Skeletal muscle tissue (tissue), 4 donors: ENCODE measurements around the gene OXCT1. TPM values are rescaled to one million over a fixed set of nuclear protein-coding genes. Genes with fewer than 3 reads are reported as not detected.
"Not testable (repeated sequence)": the region's sequence is repeated elsewhere in the genome, so short reads cannot be mapped to it uniquely, and the experiment has no call there.

ENCODE experiments used
- H3K27ac ChIP-seq: one replicate; pipeline ENCODE4 v1.7.0; 2013; ENCODE audit warnings: mild to moderate bottlenecking, low read depth, low read length, inconsistent platforms
- H3K27me3 ChIP-seq, 3 donors: one replicate each; pipeline ENCODE4 v1.7.0; 2013; ENCODE audit warnings: low read length in 3 of 3; ENCODE audit not compliant: control insufficient read depth in 3 of 3, insufficient read depth in 3 of 3
- H3K36me3 ChIP-seq, 3 donors: one replicate each; pipeline ENCODE4 v1.7.0; 2013; ENCODE audit warnings: low read length in 3 of 3; ENCODE audit not compliant: control insufficient read depth in 3 of 3, insufficient read depth in 3 of 3
- H3K4me1 ChIP-seq, 3 donors: one replicate each; pipeline ENCODE4 v1.7.0; 2013; ENCODE audit warnings: low read length in 3 of 3, mild to moderate bottlenecking in 3 of 3; ENCODE audit not compliant: control insufficient read depth in 3 of 3, insufficient read depth in 3 of 3
- H3K4me3 ChIP-seq, 3 donors: one replicate each; pipeline ENCODE4 v1.7.0; 2013; ENCODE audit warnings: low read length in 3 of 3
- H3K9ac ChIP-seq, 3 donors: one replicate each; pipeline ENCODE4 v1.7.0; 2013; ENCODE audit warnings: low read length in 3 of 3, mild to moderate bottlenecking in 3 of 3, moderate library complexity in 2 of 3, low read depth in 1 of 3
- H3K9me3 ChIP-seq, 3 donors: one replicate each; pipeline ENCODE4 v1.7.0; 2013; ENCODE audit warnings: low read length in 3 of 3; ENCODE audit not compliant: control insufficient read depth in 3 of 3
- total RNA-seq: library from RNA; depleted of rRNA; stranded (reverse); fragments of >200 nt; gene quantifications from one replicate; pipeline ENCODE4 v1.2.3, GENCODE V29; 2014
- donor health status: Osteomylitis.

The OXCT1 gene
- total RNA-seq, 1 donor from 2014 or later, result 12.5 TPM

DNA sequence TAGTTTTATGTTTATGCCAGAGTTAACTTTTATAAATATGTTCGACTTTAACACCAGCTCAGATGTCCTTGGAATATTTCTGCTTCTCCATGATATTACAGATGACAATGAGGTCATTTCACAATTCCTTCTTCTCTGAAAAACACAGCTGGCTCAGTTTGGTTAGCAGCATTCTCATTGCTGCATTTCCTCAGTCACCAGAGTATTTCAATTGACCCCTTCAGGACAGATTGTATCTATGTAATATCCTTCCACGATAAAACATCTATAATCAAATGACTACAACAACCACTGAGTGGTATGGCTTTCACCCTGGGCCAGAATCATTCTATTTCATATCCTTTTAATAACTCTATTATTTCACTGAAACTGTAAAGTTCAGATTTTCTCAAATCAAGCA lies 148.7 kb downstream of the OXCT1 start:
- Histone ChIP-seq H3K9me3 (no peaks in the 10 kb centered on the region), H3K27ac (no peak overlapping the region), H3K4me3 (no peak overlapping the region)

DNA sequence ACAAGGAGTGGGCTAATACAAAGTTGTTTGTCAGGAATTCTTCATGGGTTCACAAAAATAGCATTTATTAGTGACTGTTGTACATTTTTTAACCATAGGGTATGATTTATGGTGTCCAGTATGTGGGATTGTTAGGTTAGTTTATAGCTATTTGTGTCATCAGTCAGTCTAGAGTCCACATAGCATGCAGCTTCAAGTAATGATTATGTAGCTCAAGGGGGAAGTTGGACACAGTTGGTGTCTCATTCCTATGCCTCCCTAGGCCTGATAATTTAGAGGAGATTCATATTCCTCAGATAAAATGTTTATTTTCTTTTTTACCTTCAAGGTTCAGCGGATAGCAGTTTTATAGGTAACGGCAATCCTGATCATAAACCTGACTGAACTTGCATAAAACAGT lies 153.8 kb downstream of the OXCT1 start:
- Histone ChIP-seq H3K36me3 (no peaks in the 10 kb centered on the region), H3K4me3 (no peak overlapping the region), H3K9ac (no peak overlapping the region), H3K4me1 (no peaks in the 10 kb centered on the region), H3K27me3 (no peaks in the 10 kb centered on the region), H3K9me3 (no peaks in the 10 kb centered on the region), H3K27ac (no peak overlapping the region)

More for the DNA sequence above, 148.7 kb downstream of the OXCT1 start:
- H3K27me3 ChIP-seq, result no peaks in the 10 kb centered on the region
- no peak overlapping the region for H3K9ac ChIP-seq
- H3K36me3 ChIP-seq, result no peaks in the 10 kb centered on the region
- H3K4me1 ChIP-seq, result no peaks in the 10 kb centered on the region

DNA sequence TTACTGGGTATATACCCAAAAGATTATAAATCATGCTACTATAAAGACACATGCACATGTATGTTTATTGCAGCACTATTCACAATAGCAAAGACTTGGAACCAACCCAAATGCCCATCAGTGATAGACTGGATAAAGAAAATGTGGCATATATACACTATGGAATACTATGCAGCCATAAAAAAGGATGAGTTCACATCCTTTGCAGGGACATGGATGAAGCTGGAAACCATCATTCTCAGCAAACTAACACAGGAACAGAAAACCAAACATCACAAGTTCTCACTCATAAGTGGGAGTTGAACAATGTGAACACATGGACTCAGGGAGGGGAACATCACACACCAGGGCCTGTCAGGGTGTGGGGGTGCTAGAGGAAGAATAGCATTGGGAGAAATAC lies 155.8 kb downstream of the OXCT1 start:
- H3K4me1 ChIP-seq, H3K27ac ChIP-seq, H3K36me3 ChIP-seq, H3K27me3 ChIP-seq, H3K9ac ChIP-seq, H3K4me3 ChIP-seq, H3K9me3 ChIP-seq: not testable (repeated sequence)

DNA sequence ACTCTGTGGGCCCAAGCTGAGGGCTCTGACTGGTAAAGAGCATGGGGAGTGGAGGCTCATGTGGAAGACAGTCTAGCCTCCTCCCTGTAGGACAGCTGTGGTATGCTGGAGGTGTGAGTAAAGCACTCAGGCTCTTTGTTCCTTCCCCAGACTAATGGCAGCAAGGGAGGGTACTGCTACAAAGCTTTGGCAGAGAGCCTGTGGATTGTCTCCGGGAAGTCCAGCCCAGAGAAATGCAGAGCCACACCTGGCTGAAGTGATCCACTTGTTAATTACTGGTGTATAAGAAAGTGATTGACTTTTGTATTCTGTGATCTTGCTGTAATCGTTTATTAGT lies 161.7 kb downstream of the OXCT1 start:
- H3K36me3 ChIP-seq, result no peaks in the 10 kb centered on the region
- H3K4me1 ChIP-seq, result no peaks in the 10 kb centered on the region
- no peaks in the 10 kb centered on the region for H3K27me3 ChIP-seq
- no peak overlapping the region for H3K9ac ChIP-seq
- peaks cover 4 to 6% (median 4%) of the 10 kb centered on the region in 3 donors for H3K9me3 ChIP-seq
- no peak overlapping the region for H3K4me3 ChIP-seq
- no peak overlapping the region for H3K27ac ChIP-seq

DNA sequence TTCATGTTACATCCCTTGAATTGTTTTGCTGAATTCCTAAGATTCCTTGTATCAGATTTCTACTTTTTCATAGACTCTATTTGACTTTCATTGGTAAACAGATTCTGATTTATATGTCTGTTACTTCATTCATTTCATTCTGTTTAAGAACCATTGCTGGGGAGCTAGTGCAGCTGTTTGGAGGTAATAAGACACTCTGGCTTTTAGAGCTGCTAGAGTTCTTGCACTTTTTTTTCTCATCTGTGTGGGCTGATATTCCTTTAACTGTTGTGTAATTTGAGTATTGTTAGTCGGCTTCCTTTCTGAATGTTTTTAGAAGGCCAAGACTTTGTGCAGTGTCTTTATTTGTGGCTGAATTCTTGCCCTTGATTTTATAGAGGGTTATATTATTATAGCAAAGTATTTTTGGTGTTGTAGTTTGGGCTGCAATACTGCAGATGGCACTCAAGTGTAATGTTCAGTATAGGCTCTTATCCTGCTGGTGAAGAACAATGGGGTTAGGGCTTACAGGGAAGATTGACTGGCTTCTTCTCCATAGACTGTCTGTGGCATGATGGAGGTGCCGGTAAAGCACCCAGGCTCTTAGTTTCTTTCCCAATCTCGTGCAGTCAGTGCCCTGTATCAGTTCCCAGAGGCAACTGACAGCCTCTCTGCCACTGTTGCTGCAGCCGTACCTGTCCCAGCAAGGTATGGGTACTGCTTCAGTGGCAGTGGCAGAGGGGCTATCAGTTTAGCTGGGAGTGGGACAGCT lies 162.2 kb downstream of the OXCT1 start:
- Histone ChIP-seq H3K4me3 (no peak overlapping the region), H3K27me3 (no peaks in the 10 kb centered on the region), H3K36me3 (no peaks in the 10 kb centered on the region), H3K4me1 (no peaks in the 10 kb centered on the region), H3K27ac (no peak overlapping the region), H3K9me3 (peaks cover 4 to 6% (median 4%) of the 10 kb centered on the region in 3 donors), H3K9ac (no peak overlapping the region)

DNA sequence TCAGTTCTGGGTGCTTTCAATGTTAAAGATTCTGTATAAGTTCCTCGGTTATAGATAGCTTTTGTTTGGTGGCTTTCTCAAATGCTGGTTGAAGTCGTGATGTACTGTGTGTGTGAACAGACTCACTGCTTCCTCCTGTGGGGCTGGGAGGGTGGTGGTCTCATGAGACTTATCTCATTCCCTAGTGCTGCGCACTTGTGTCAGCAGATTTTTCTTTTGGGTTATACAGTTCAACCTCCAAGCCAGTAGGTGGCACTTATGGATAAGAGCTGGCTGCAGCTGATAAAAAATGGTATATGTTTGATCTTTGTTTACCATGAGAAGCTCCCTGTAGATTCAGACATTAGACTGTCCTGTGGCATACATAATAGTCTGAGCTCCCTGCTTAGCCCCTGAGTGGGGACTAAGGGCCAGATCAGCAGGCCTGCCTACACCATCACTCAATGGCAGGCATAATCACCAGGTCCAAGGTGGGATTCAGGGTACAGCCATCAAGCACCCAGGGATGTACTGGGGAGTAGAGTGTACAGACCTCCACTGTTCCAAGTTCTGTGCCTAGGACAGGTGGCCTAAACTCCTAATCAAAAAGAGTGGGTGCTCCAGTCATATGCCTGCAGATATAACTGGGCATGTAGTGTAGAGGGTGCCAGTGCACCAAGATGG lies 174.2 kb downstream of the OXCT1 start:
- no peak overlapping the region for H3K27ac ChIP-seq
- H3K9me3 ChIP-seq, result no peaks in the 10 kb centered on the region
- H3K4me1 ChIP-seq, result no peaks in the 10 kb centered on the region
- no peak overlapping the region for H3K9ac ChIP-seq
- H3K27me3 ChIP-seq, result no peaks in the 10 kb centered on the region
- H3K36me3 ChIP-seq, result no peaks in the 10 kb centered on the region
- H3K4me3 ChIP-seq, result no peak overlapping the region

DNA sequence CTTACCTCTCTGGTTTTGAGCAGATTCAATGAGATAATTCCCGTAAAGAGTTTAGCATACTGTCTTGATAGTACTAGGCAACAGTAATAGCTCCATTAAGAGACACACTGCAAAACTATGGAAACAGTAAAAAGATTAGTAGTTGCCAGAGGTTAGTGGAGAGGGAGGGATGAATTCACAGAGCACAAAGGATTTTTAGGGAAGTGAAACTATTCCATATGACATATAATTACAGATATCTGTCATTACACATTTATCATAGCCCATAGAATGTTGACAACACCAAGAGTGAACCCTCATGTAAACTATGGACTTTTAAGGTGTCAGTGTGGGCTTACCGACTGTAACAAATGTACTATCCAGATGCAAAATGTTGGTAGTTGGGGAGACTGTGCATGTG lies 183.5 kb downstream of the OXCT1 start:
- no peaks in the 10 kb centered on the region for H3K36me3 ChIP-seq

DNA sequence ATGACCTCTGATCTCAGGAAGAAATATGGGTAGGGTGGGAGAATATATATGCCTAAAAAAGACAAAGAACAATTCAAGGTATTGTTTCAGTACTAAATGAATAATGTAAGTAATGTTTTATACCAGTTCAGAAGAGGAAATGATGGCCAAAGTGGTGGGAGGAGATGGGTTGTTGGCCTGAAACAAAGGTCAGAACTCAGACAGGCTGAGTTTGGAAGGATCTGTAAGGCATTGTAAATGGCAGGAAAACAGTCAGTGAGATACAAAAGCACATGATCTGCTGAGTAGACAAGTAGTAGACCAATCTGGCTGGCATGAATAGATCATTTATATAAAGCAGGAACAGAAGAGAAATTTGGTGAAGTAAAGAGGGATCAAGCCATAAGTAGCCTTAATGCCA lies 184.0 kb downstream of the OXCT1 start:
- Histone ChIP-seq H3K27ac (no peak overlapping the region), H3K27me3 (no peaks in the 10 kb centered on the region), H3K9ac (no peak overlapping the region)

More for the DNA sequence above, 183.5 kb downstream of the OXCT1 start:
- Histone ChIP-seq H3K4me3 (no peak overlapping the region), H3K27me3 (no peaks in the 10 kb centered on the region), H3K4me1 (no peaks in the 10 kb centered on the region), H3K9me3 (no peaks in the 10 kb centered on the region), H3K27ac (no peak overlapping the region), H3K9ac (no peak overlapping the region)

DNA sequence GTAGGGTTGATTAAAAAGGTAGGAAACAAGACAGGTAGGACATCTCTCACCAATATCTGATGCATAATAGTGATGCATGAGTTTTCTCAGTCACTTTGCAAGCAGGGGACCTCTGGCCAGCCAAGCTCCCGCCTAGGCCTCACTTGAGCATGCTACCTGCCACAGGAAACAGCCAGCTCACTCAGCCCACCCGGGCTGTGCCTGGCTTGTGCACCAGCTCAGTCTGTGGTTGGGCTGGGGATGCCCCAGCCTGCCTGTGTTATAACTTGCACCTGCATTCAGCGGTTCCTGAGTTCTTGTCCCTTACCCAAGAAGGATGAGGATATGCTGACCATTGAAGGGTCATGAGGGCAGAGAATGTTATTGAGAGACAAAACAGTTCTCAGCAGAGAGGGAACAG lies 187.0 kb downstream of the OXCT1 start:
- Histone ChIP-seq H3K27ac (no peak overlapping the region), H3K9ac (no peak overlapping the region), H3K4me3 (no peak overlapping the region)

More for the DNA sequence above, 184.0 kb downstream of the OXCT1 start:
- H3K4me1 ChIP-seq, result no peaks in the 10 kb centered on the region
- H3K36me3 ChIP-seq, result no peaks in the 10 kb centered on the region
- no peaks in the 10 kb centered on the region for H3K9me3 ChIP-seq
- no peak overlapping the region for H3K4me3 ChIP-seq

DNA sequence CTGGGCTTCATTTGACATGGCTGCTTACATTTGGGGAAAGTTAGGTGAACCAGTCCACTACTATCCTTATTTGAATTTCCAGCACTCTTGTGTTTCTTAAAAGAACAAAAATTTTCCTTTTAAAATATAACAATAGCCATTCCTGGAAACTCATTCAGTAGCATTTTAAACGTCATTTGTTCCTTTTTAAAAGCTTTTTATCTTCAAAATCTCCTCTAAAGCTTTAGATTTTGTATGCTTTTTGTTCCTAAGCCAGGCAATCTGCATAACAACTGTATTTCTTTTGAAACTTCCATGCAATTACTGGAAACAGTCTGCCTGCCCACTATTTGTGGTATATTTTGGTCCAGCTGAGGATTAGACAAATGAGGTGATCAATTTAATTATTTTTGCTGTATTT lies 187.6 kb downstream of the OXCT1 start:
- no peaks in the 10 kb centered on the region for H3K9me3 ChIP-seq
- H3K4me3 ChIP-seq, result no peak overlapping the region
- no peaks in the 10 kb centered on the region for H3K4me1 ChIP-seq
- no peaks in the 10 kb centered on the region for H3K27me3 ChIP-seq
- H3K36me3 ChIP-seq, result no peaks in the 10 kb centered on the region
- no peak overlapping the region for H3K27ac ChIP-seq
- H3K9ac ChIP-seq, result no peak overlapping the region

More for the DNA sequence above, 187.0 kb downstream of the OXCT1 start:
- Histone ChIP-seq H3K9me3 (no peaks in the 10 kb centered on the region), H3K4me1 (no peaks in the 10 kb centered on the region), H3K36me3 (no peaks in the 10 kb centered on the region), H3K27me3 (no peaks in the 10 kb centered on the region)
